Measurements from ENCODE around the gene FTCD. TPM values are rescaled to one million over a fixed set of nuclear protein-coding genes. Genes with fewer than 3 reads are reported as not detected.
"Not testable (repeated sequence)": the region's sequence is repeated elsewhere in the genome, so short reads cannot be mapped to it uniquely, and the experiment has no call there.

The FTCD gene
- total and polyA plus RNA-seq, 8 donors: 0.25 to 6.7 (median 1.3) TPM; not detected in 3

GRCh38 chr21:46180079-46180722 is 24.8 kb upstream of the FTCD start:
- no peak for DNase-seq
- Histone ChIP-seq H3K9me3 (peaks cover 0 to 5% (median 0%) of the 10 kb centered on the region in 4 donors), H3K27ac (no peak overlapping the region), H3K4me3 (no peak overlapping the region), H3K27me3 (peaks cover 0 to 14% (median 0%) of the 10 kb centered on the region in 3 donors), H3K36me3 (peaks cover 0 to 18% (median 0%) of the 10 kb centered on the region in 4 donors), H3K4me1 (peaks cover 0 to 24% (median 6%) of the 10 kb centered on the region in 4 donors)
- TF ChIP-seq EP300 (IDR thresholded peaks at IDR 0.05): no peak
- TF ChIP-seq CTCF (IDR thresholded peaks at IDR 0.05): no peak
- no peak for TF ChIP-seq POLR2A (IDR thresholded peaks at IDR 0.05)
- TF ChIP-seq POLR2AphosphoS5 (IDR thresholded peaks at IDR 0.05): no peak
- 76 to 80% (median 77%) methylated on average over 24 of the region's 24 CpGs for WGBS, 5 donors
- intact Hi-C loops (cut with DNase I; ENCODE audit: low total_unique reads): no loop called here

GRCh38 chr21:46179708-46180078 is 24.3 kb upstream of the FTCD start:
- no peak for DNase-seq
- peaks cover 0 to 10% (median 0%) of the 10 kb centered on the region in 3 donors for H3K27me3 ChIP-seq
- no peak for TF ChIP-seq EP300 (IDR thresholded peaks at IDR 0.05)
- no peak for TF ChIP-seq CTCF (IDR thresholded peaks at IDR 0.05)
- no peak for TF ChIP-seq POLR2AphosphoS5 (IDR thresholded peaks at IDR 0.05)
- no peak for TF ChIP-seq POLR2A (IDR thresholded peaks at IDR 0.05)
- intact Hi-C loops (cut with DNase I; ENCODE audit: low total_unique reads): no loop called here
- peaks cover 0 to 24% (median 3%) of the 10 kb centered on the region in 4 donors for H3K4me1 ChIP-seq
- peaks cover 0 to 10% (median 0%) of the 10 kb centered on the region in 4 donors for H3K9me3 ChIP-seq
- no peak overlapping the region for H3K27ac ChIP-seq
- H3K4me3 ChIP-seq: no peak overlapping the region
- 84 to 95% (median 89%) methylated on average over 9 to 17 of the region's 17 CpGs for WGBS, 5 donors
- peaks cover 0 to 18% (median 0%) of the 10 kb centered on the region in 4 donors for H3K36me3 ChIP-seq

GRCh38 chr21:46178961-46179360 is 23.6 kb upstream of the FTCD start:
- H3K4me3 ChIP-seq: no peak overlapping the region
- H3K27ac ChIP-seq: no peak overlapping the region
- H3K4me1 ChIP-seq: peaks cover 0 to 23% (median 3%) of the 10 kb centered on the region in 4 donors
- 79 to 95% (median 88%) methylated on average over 4 of the region's 4 CpGs for WGBS, 5 donors
- intact Hi-C loops (cut with DNase I; ENCODE audit: low total_unique reads): no loop called here
- peaks cover 0 to 18% (median 0%) of the 10 kb centered on the region in 4 donors for H3K36me3 ChIP-seq
- no peak for DNase-seq
- H3K9me3 ChIP-seq: peaks cover 0 to 17% (median 0%) of the 10 kb centered on the region in 4 donors
- TF ChIP-seq CTCF (IDR thresholded peaks at IDR 0.05) (no peak), POLR2A (IDR thresholded peaks at IDR 0.05) (no peak), EP300 (IDR thresholded peaks at IDR 0.05) (no peak), POLR2AphosphoS5 (IDR thresholded peaks at IDR 0.05) (no peak)
- peaks cover 0 to 2% (median 0%) of the 10 kb centered on the region in 3 donors for H3K27me3 ChIP-seq

GRCh38 chr21:46176443-46177129 is 21.2 kb upstream of the FTCD start:
- peaks cover 0 to 18% (median 0%) of the 10 kb centered on the region in 4 donors for H3K36me3 ChIP-seq

More at GRCh38 chr21:46176443-46177129, 21.2 kb upstream of the FTCD start:
- H3K27ac ChIP-seq; H3K4me3 ChIP-seq; intact Hi-C loops (cut with DNase I; ENCODE audit: low total_unique reads); DNase-seq; H3K4me1 ChIP-seq: not testable (repeated sequence)
- peaks cover 0 to 17% (median 0%) of the 10 kb centered on the region in 3 donors for H3K27me3 ChIP-seq
- WGBS, 5 donors: 92 to 98% (median 93%) methylated on average over 3 of the region's 3 CpGs
- peaks cover 0 to 23% (median 0%) of the 10 kb centered on the region in 4 donors for H3K9me3 ChIP-seq
